AG04450 (cell line): ENCODE measurements around the gene CPNE8. TPM values are rescaled to one million over a fixed set of nuclear protein-coding genes. Genes with fewer than 3 reads are reported as not detected.

Source experiments
- CTCF ChIA-PET: fragments of 300-600, 350-600 bp; formaldehyde crosslinking; extraction: SDS; loops from one replicate; lab custom pipeline; 2022; ENCODE audit warnings: antibody characterized with exemption, inconsistent platforms; lab: Charles Lee
- POLR2A ChIA-PET: fragments of 350-600 bp; formaldehyde crosslinking; extraction: SDS; loops from one replicate; lab custom pipeline; 2021; ENCODE audit warnings: antibody characterized with exemption, inconsistent platforms; lab: Yijun Ruan, JAX
- DNase-seq: peaks from one replicate; pipeline ENCODE4 v3.0.0-alpha.2; 2011; ENCODE audit warnings: low read depth, low spot score
- H3K27ac ChIP-seq: one replicate; pipeline ENCODE4 v1.5.1; 2012; ENCODE audit warnings: low read depth, low read length, control low read depth
- H3K27me3 ChIP-seq: one replicate; pipeline ENCODE4 v1.6.0; 2012; ENCODE audit warnings: low read length; ENCODE audit not compliant: control insufficient read depth, insufficient read depth
- H3K4me3 ChIP-seq: 2 replicates; pipeline ENCODE4 v1.5.1; 2011; ENCODE audit warnings: mild to moderate bottlenecking, low read depth, low read length, control low read depth
- H3K9me3 ChIP-seq: 2 replicates; pipeline ENCODE4 v1.5.1; 2012; ENCODE audit warnings: low read length; ENCODE audit not compliant: control insufficient read depth, insufficient read depth
- polyA plus RNA-seq: library from polyadenylated mRNA; depleted of rRNA; stranded (reverse); fragments of >200 nt; gene quantifications from 2 replicates; pipeline ENCODE4 v1.2.3, GENCODE V29; 2011
- TF ChIP-seq, protein P1 (sequence below): IDR thresholded peaks from 2 replicates; pipeline ENCODE4 v1.5.1; 2011; ENCODE audit warnings: low read depth, low read length, control low read depth, inconsistent platforms

The CPNE8 gene
- polyA plus RNA-seq, 1 experiment, result 0.02 TPM

DNA sequence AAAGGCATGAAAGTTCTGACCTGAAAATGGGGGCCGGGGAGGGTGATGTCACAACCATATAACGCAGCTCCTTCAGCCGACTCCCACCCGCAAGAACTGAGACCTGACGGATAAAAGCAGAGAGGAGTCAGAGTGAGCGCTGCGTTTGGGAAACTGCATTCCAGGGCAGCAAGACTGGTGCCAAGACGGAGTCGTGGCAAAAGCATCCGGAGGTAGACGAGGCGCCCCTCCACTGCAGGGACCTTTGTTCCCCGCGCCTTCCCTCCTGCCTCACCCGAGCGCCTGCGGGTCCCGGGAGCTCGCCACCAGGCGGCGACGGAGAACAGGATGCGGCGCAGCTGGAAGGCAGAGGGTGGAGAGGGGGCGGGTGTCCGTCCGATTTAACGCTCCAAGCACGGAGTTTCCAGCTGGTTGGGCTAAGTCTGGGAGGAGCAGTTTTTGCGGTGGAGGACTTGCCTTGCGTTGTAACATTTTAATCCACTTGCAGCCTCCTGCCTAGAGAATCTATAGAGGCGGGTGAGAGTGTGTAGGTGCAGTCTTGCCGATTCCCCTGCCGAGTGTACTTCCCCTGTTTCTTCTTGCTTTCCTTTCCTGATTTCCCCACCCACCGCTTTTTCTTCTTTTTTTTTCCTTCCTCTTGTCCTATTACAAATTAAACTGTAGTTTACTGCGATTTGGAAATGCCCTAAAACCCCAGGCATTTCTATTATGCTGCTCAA lies 1.2 kb upstream of the CPNE8 start:
- ChIA-PET POLR2A (no interaction called here), CTCF (no interaction called here)
- H3K27ac ChIP-seq, result no peak overlapping the region
- no peak for DNase-seq
- H3K9me3 ChIP-seq, result peaks cover 22% of the 10 kb centered on the region
- H3K4me3 ChIP-seq, result no peak overlapping the region
- no peaks in the 10 kb centered on the region for H3K27me3 ChIP-seq
- TF ChIP-seq, protein P1, sequence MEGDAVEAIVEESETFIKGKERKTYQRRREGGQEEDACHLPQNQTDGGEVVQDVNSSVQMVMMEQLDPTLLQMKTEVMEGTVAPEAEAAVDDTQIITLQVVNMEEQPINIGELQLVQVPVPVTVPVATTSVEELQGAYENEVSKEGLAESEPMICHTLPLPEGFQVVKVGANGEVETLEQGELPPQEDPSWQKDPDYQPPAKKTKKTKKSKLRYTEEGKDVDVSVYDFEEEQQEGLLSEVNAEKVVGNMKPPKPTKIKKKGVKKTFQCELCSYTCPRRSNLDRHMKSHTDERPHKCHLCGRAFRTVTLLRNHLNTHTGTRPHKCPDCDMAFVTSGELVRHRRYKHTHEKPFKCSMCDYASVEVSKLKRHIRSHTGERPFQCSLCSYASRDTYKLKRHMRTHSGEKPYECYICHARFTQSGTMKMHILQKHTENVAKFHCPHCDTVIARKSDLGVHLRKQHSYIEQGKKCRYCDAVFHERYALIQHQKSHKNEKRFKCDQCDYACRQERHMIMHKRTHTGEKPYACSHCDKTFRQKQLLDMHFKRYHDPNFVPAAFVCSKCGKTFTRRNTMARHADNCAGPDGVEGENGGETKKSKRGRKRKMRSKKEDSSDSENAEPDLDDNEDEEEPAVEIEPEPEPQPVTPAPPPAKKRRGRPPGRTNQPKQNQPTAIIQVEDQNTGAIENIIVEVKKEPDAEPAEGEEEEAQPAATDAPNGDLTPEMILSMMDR, result no peak

DNA sequence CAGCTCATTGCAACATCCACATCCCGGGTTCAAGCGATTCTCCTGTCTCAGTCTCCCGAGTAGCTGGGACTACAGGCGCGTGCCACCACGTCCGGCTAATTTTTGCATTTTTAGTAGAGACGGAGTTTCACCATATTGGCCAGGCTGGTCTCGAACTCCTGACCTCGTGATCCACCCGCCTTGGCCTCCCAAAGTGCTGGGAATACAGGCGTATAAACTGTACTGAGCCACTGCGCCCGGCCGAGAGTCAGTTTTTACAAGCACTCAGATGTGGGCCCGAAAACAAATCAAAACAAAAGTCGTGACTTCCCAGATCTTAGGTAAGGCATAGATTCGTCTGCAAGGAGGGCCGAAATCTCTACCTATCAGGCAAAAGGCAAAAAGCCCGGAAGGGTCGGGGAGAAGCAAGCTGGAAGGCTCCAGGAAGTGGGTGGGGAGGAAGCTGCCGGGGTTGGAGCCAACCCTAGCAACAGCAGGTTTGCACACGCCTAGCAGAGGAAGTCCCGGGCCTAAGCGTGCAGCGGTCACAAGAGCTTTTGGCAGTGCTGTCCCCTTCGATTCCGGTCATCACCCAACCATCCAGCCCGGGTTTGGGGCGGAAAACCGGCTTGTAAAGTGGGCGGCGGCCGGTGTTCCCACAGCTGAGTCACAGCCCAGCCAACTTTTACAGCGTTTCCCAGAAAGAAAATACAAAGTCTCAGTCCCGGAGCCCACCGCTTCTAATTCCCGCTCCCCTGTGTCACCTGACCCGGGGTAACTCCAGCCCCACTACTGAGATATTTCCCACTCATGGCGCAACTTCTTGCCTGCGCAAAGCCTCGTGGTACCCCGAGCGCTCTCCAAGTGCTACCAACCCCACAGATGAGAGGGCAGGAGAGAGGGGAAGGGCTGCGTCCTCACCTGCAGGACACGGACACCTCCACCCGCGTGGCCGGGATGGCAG lies 583 bp downstream of the CPNE8 start:
- H3K4me3 ChIP-seq, result no peak overlapping the region
- no peaks in the 10 kb centered on the region for H3K27me3 ChIP-seq
- TF ChIP-seq, protein P1, result no peak
- ChIA-PET POLR2A (no interaction called here), CTCF (no interaction called here)
- H3K27ac ChIP-seq, result no peak overlapping the region
- H3K9me3 ChIP-seq, result peaks cover 24% of the 10 kb centered on the region
- DNase-seq, result no peak

DNA sequence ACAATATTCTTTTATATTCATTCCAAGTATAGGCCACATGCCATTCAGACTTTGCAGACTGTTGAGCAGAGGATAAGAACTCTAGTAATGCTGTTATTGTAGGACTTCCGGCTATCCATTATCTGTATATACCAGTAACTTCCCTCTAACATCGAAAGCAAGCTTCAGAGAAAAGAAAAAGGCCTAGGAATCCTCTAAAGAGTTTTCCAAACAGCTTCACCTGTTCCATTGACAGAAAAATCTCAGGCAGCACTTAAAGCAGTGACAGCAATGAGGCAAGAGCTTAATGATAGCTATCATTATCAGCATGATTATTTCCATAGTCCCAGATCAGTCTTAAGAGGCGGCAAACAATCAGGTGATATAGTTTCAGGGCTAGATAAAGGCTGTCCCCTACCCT lies 1.8 kb downstream of the CPNE8 start:
- TF ChIP-seq, protein P1, result no peak
- Histone ChIP-seq H3K4me3 (no peak overlapping the region), H3K27ac (no peak overlapping the region), H3K27me3 (no peaks in the 10 kb centered on the region), H3K9me3 (peaks cover 24% of the 10 kb centered on the region)
- DNase-seq, result no peak
- POLR2A ChIA-PET, result no interaction called here
- CTCF ChIA-PET, result no interaction called here

DNA sequence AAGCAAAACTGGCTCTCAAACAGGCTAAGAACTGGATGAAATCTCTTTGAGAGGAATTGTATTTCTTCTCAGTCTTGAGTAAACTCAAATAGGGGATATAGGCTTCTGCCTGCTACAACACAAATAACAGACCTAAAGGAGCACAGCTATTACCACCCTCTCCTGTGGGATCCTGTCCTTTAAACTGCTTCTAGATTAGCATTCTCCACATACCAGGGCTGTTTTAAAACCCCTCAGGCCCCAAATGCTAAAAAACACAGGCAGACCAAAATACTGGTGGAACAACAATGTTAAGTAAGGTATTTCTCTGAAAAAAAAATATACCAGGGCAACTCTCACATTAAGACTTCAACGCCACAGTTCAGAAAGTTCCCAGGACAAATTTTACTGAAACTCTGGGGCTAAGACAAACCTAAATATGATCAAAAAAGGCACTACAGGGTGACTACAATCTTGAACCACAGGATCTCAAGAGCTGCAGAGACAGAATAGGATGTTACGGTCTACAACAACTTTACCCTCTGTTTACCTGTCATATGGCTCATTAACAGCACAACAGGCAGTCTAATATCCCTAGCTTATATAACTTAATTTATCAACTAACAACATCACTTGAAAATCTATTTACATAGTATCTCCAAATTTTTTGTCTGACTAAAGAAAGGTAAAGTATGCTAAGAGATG lies 7.2 kb downstream of the CPNE8 start:
- TF ChIP-seq, protein P1, result no peak

More for the DNA sequence above, 7.2 kb downstream of the CPNE8 start:
- POLR2A ChIA-PET, result no interaction called here
- CTCF ChIA-PET, result no interaction called here
- DNase-seq, result no peak
- Histone ChIP-seq H3K4me3 (no peak overlapping the region), H3K27me3 (no peaks in the 10 kb centered on the region), H3K9me3 (peaks cover 3% of the 10 kb centered on the region; the same call in 1 of the 2 replicates), H3K27ac (no peak overlapping the region)
